Vagina (tissue), 2 donors: Measurements from ENCODE around the gene LILRB4.

ENCODE experiments used
- CTCF ChIP-seq, 3 experiments: fragments of 450-650 bp in 2 of 3; fragments of 200-600 bp in 1 of 3; sonication (generic) in 1 of 3; IDR thresholded peaks; one replicate each; pipeline ENCODE4 v1.5.1; 2017 to 2019; ENCODE audit warnings: antibody characterized with exemption in 3 of 3, mild to moderate bottlenecking in 2 of 3, moderate library complexity in 2 of 3
- POLR2A ChIP-seq, 2 donors: fragments of 450-650 bp; IDR thresholded peaks; one replicate each; pipeline ENCODE4 v1.6.1; 2017; ENCODE audit warnings: antibody characterized with exemption in 2 of 2, mild to moderate bottlenecking in 2 of 2, moderate library complexity in 2 of 2

- TF ChIP-seq CTCF (IDR thresholded peaks at IDR 0.05) = no peak
- TF ChIP-seq POLR2A (IDR thresholded peaks at IDR 0.05) = no peak
These were observed 24.1 kb upstream of the LILRB4 start for GRCh38 chr19:54638683-54639082.
